Measurements from ENCODE around the gene CABP7. TPM values are rescaled to one million over a fixed set of nuclear protein-coding genes. Genes with fewer than 3 reads are reported as not detected.

The CABP7 gene
- total RNA-seq, 2 experiments from 2014 or later, result 0.33 to 0.45 TPM

- H3K27me3 Mint-ChIP-seq, result peaks cover 62% of the 10 kb centered on the region
- POLR2A ChIA-PET, result no interaction called here
Measured at GRCh38 chr22:29716814-29717545, 2.8 kb upstream of the CABP7 start.

GRCh38 chr22:29717789-29718188 lies 2.0 kb upstream of the CABP7 start:
- peaks cover 0 to 8% of the 10 kb centered on the region in 2 experiments for H3K9me3 ChIP-seq (ENCODE audit: control insufficient read depth in 1 of 2, insufficient read depth in 1 of 2, low read length in 2 of 2)
- H3K27me3 ChIP-seq (ENCODE audit: control insufficient read depth in 1 of 2, insufficient read depth in 2 of 2, low read length in 2 of 2), result peaks cover 28 to 47% of the 10 kb centered on the region in 2 experiments
- Mint-ChIP-seq H3K9me3 (no peaks in the 10 kb centered on the region), H3K27me3 (peaks cover 62% of the 10 kb centered on the region), H3K4me3 (no peak overlapping the region), H3K27ac (no peak overlapping the region), H3K36me3 (ENCODE audit: low read depth) (no peaks in the 10 kb centered on the region), H3K4me1 (ENCODE audit: low read depth) (peaks cover 7% of the 10 kb centered on the region)
- POLR2A ChIA-PET, result no interaction called here
- TF ChIP-seq, protein P1, sequence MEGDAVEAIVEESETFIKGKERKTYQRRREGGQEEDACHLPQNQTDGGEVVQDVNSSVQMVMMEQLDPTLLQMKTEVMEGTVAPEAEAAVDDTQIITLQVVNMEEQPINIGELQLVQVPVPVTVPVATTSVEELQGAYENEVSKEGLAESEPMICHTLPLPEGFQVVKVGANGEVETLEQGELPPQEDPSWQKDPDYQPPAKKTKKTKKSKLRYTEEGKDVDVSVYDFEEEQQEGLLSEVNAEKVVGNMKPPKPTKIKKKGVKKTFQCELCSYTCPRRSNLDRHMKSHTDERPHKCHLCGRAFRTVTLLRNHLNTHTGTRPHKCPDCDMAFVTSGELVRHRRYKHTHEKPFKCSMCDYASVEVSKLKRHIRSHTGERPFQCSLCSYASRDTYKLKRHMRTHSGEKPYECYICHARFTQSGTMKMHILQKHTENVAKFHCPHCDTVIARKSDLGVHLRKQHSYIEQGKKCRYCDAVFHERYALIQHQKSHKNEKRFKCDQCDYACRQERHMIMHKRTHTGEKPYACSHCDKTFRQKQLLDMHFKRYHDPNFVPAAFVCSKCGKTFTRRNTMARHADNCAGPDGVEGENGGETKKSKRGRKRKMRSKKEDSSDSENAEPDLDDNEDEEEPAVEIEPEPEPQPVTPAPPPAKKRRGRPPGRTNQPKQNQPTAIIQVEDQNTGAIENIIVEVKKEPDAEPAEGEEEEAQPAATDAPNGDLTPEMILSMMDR (IDR thresholded peaks at IDR 0.05), result no peak
- CTCF ChIA-PET, result no interaction called here
- DNase-seq (no peak), ATAC-seq (ENCODE audit: poor library complexity) (no peak)
- H3K27ac ChIP-seq (ENCODE audit: low read depth in 1 of 2, low read length in 2 of 2), result no peak overlapping the region
- H3K4me3 ChIP-seq (ENCODE audit: low read length), result no peak overlapping the region
- intact Hi-C loops (cut with DNase I, micrococcal nuclease), result no loop called here
- peaks cover 7% of the 10 kb centered on the region for H3K4me1 ChIP-seq (ENCODE audit: insufficient read depth, low read length)
- no peaks in the 10 kb centered on the region for H3K36me3 ChIP-seq (ENCODE audit: insufficient read depth, low read length)

More at GRCh38 chr22:29716814-29717545, 2.8 kb upstream of the CABP7 start:
- CTCF ChIA-PET, result no interaction called here
- H3K4me3 ChIP-seq (ENCODE audit: low read length), result no peak overlapping the region
- H3K4me1 ChIP-seq (ENCODE audit: insufficient read depth, low read length), result peaks cover 7% of the 10 kb centered on the region
- Mint-ChIP-seq H3K9me3 (no peaks in the 10 kb centered on the region), H3K27ac (no peak overlapping the region), H3K36me3 (ENCODE audit: low read depth) (no peaks in the 10 kb centered on the region), H3K4me1 (ENCODE audit: low read depth) (peaks cover 7% of the 10 kb centered on the region), H3K4me3 (no peak overlapping the region)
- peak in 3 of 14 experiments; percentile 12 to 34 (median 20) for DNase-seq
- TF ChIP-seq, protein P1 (IDR thresholded peaks at IDR 0.05), result no peak
- no peaks in the 10 kb centered on the region for H3K36me3 ChIP-seq (ENCODE audit: insufficient read depth, low read length)
- peaks cover 28 to 42% of the 10 kb centered on the region in 2 experiments for H3K27me3 ChIP-seq (ENCODE audit: control insufficient read depth in 1 of 2, insufficient read depth in 2 of 2, low read length in 2 of 2)
- H3K27ac ChIP-seq (ENCODE audit: low read depth in 1 of 2, low read length in 2 of 2), result no peak overlapping the region
- peaks cover 0 to 8% of the 10 kb centered on the region in 2 experiments for H3K9me3 ChIP-seq (ENCODE audit: control insufficient read depth in 1 of 2, insufficient read depth in 1 of 2, low read length in 2 of 2)
- intact Hi-C loops (cut with DNase I, micrococcal nuclease), result no loop called here
- no peak for ATAC-seq (ENCODE audit: poor library complexity)

GRCh38 chr22:29718949-29719898 lies 579 bp upstream of the CABP7 start:
- POLR2A ChIA-PET, result no interaction called here

More at GRCh38 chr22:29718949-29719898, 579 bp upstream of the CABP7 start:
- no peaks in the 10 kb centered on the region for H3K36me3 ChIP-seq (ENCODE audit: insufficient read depth, low read length)
- intact Hi-C loops (cut with DNase I, micrococcal nuclease), result no loop called here
- peak overlapping the region; percentile 30 for H3K4me3 Mint-ChIP-seq
- no peaks in the 10 kb centered on the region for H3K9me3 Mint-ChIP-seq
- CTCF ChIA-PET, result no interaction called here
- H3K4me3 ChIP-seq (ENCODE audit: low read length), result no peak overlapping the region
- H3K27ac ChIP-seq (ENCODE audit: low read depth in 1 of 2, low read length in 2 of 2), result no peak overlapping the region
- peaks cover 0 to 8% of the 10 kb centered on the region in 2 experiments for H3K9me3 ChIP-seq (ENCODE audit: control insufficient read depth in 1 of 2, insufficient read depth in 1 of 2, low read length in 2 of 2)
- H3K27me3 ChIP-seq (ENCODE audit: control insufficient read depth in 1 of 2, insufficient read depth in 2 of 2, low read length in 2 of 2), result peaks cover 28 to 47% of the 10 kb centered on the region in 2 experiments
- H3K4me1 ChIP-seq (ENCODE audit: insufficient read depth, low read length), result peaks cover 7% of the 10 kb centered on the region
- H3K27me3 Mint-ChIP-seq, result peaks cover 57% of the 10 kb centered on the region
- peaks cover 7% of the 10 kb centered on the region for H3K4me1 Mint-ChIP-seq (ENCODE audit: low read depth)
- H3K27ac Mint-ChIP-seq, result no peak overlapping the region
- ATAC-seq (ENCODE audit: poor library complexity) (no peak), DNase-seq (no peak)
- no peaks in the 10 kb centered on the region for H3K36me3 Mint-ChIP-seq (ENCODE audit: low read depth)
- TF ChIP-seq, protein P1 (IDR thresholded peaks at IDR 0.05), result no peak

Data from CD4-positive, alpha-beta T cell (primary cell).